ENCODE results near the gene C4orf54.

DNA sequence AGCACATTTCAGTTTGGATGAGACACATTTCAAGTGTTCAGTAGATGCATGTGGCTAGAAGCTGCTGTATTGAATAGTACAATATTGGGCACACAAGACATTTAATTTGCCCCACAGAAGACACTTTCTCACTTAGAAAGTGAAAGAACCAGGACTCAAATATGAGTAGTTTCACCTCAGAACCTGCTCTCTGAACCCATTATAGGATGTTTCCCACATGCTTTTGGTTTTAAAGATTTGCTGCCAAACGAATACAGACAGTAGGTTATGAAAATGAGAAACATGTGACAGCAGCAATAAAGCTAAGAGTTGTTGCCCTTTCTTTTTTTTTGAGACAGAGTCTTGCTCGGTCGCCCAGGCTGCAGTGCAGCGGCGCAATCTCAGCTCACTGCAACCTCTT is 32.3 kb downstream of the C4orf54 start:
- TF ChIP-seq, protein P1, sequence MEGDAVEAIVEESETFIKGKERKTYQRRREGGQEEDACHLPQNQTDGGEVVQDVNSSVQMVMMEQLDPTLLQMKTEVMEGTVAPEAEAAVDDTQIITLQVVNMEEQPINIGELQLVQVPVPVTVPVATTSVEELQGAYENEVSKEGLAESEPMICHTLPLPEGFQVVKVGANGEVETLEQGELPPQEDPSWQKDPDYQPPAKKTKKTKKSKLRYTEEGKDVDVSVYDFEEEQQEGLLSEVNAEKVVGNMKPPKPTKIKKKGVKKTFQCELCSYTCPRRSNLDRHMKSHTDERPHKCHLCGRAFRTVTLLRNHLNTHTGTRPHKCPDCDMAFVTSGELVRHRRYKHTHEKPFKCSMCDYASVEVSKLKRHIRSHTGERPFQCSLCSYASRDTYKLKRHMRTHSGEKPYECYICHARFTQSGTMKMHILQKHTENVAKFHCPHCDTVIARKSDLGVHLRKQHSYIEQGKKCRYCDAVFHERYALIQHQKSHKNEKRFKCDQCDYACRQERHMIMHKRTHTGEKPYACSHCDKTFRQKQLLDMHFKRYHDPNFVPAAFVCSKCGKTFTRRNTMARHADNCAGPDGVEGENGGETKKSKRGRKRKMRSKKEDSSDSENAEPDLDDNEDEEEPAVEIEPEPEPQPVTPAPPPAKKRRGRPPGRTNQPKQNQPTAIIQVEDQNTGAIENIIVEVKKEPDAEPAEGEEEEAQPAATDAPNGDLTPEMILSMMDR (IDR thresholded peaks at IDR 0.05), result no peak
- TF ChIP-seq EZH2 (IDR thresholded peaks at IDR 0.05), result no peak
